IPS-15b (cell line): Measurements from ENCODE around the gene BABAM2.

Source experiments
- H3K27me3 ChIP-seq: one replicate; pipeline ENCODE4 v1.6.1; 2013; ENCODE audit warnings: low read length; ENCODE audit not compliant: control insufficient read depth, insufficient read depth
- H3K36me3 ChIP-seq: one replicate; pipeline ENCODE4 v1.6.1; 2013; ENCODE audit warnings: low read length; ENCODE audit not compliant: control insufficient read depth, insufficient read depth
- H3K4me1 ChIP-seq: one replicate; pipeline ENCODE4 v1.6.1; 2013; ENCODE audit warnings: mild to moderate bottlenecking, low read length; ENCODE audit not compliant: control insufficient read depth, insufficient read depth
- H3K4me3 ChIP-seq: one replicate; pipeline ENCODE4 v1.5.1; 2013; ENCODE audit warnings: low read depth, low read length
- H3K9ac ChIP-seq: one replicate; pipeline ENCODE4 v1.6.1; 2013; ENCODE audit warnings: low read depth, mild to moderate bottlenecking, low read length
- H3K9me3 ChIP-seq: one replicate; pipeline ENCODE4 v1.6.1; 2013; ENCODE audit warnings: mild to moderate bottlenecking, low read length; ENCODE audit not compliant: control insufficient read depth, insufficient read depth

Gene BABAM2

GRCh38 chr2:28336982-28337627, 446.6 kb downstream of the BABAM2 start:
- no peaks in the 10 kb centered on the region for H3K4me1 ChIP-seq
- no peaks in the 10 kb centered on the region for H3K36me3 ChIP-seq
- no peak overlapping the region for H3K4me3 ChIP-seq
- H3K9me3 ChIP-seq, result no peaks in the 10 kb centered on the region
- no peak overlapping the region for H3K9ac ChIP-seq
- no peaks in the 10 kb centered on the region for H3K27me3 ChIP-seq

DNA sequence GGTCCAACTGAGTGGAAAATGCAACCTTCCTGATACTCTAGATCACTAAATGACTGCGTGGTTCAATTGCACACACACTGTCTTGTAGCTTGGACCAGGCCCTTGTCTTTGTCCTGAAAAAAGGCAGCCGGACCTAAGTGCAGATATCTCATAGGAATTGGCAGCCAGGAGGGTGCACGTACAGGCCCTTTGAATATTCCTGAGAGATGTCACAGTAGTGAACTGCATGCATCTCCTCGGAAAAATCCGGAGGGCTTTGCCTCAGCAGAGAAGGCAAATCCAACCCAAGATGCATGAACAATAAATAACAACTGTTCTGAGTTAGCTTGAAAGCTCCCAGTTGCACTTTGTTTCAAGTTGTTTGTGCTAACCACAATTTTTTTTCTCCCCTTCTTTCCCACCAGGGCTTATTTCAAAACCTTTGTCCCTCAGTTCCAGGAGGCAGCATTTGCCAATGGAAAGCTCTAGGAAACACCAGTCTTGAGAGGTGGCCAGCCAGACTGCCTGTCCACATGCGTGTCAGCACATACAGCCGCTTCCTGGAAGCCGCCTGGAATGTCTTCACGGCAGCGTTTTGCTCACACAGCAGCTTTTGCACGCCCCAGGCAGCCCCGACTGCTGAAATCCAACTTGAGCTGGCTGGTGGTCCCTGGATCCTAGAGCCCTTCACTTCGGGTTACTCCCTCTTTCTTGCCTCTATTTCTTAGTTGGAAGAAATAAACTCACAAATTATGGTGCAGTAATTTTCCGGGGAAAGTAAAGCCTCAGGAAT, 447.7 kb downstream of the BABAM2 start:
- H3K4me1 ChIP-seq, result peaks cover 8% of the 10 kb centered on the region
- no peak overlapping the region for H3K9ac ChIP-seq
- no peak overlapping the region for H3K4me3 ChIP-seq
- no peaks in the 10 kb centered on the region for H3K36me3 ChIP-seq
- no peaks in the 10 kb centered on the region for H3K9me3 ChIP-seq
- no peaks in the 10 kb centered on the region for H3K27me3 ChIP-seq

DNA sequence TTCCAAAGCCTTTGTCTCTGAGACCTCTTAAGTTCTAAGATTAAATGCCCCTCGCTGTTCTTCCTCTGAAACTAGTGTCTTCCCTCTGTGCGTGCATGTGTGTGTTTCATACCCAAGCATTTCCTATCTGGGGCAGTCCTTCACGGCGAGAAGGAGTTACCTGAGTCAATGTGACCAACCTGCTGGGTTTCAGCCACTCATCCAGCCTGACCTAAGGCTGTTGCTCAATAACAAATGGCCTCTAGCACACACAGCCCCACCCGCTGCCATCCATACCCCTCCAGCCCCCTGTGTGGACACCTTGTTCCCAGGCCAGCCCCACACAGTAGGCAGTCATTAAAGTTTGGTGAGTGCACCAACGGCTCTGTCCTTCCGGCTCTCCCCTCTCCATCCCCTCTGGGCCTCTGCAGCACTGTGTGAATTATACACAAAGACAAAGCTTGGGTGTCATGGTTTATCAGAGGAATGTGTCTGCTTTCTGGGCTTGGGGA, 448.3 kb downstream of the BABAM2 start:
- Histone ChIP-seq H3K9ac (no peak overlapping the region), H3K4me1 (peaks cover 8% of the 10 kb centered on the region), H3K36me3 (no peaks in the 10 kb centered on the region), H3K27me3 (no peaks in the 10 kb centered on the region), H3K9me3 (no peaks in the 10 kb centered on the region), H3K4me3 (no peak overlapping the region)

- Histone ChIP-seq H3K9me3 (no peaks in the 10 kb centered on the region), H3K4me1 (peaks cover 8% of the 10 kb centered on the region), H3K36me3 (no peaks in the 10 kb centered on the region), H3K9ac (no peak overlapping the region), H3K4me3 (no peak overlapping the region), H3K27me3 (no peaks in the 10 kb centered on the region)
Observed at GRCh38 chr2:28339516-28340175, 449.1 kb downstream of the BABAM2 start.

DNA sequence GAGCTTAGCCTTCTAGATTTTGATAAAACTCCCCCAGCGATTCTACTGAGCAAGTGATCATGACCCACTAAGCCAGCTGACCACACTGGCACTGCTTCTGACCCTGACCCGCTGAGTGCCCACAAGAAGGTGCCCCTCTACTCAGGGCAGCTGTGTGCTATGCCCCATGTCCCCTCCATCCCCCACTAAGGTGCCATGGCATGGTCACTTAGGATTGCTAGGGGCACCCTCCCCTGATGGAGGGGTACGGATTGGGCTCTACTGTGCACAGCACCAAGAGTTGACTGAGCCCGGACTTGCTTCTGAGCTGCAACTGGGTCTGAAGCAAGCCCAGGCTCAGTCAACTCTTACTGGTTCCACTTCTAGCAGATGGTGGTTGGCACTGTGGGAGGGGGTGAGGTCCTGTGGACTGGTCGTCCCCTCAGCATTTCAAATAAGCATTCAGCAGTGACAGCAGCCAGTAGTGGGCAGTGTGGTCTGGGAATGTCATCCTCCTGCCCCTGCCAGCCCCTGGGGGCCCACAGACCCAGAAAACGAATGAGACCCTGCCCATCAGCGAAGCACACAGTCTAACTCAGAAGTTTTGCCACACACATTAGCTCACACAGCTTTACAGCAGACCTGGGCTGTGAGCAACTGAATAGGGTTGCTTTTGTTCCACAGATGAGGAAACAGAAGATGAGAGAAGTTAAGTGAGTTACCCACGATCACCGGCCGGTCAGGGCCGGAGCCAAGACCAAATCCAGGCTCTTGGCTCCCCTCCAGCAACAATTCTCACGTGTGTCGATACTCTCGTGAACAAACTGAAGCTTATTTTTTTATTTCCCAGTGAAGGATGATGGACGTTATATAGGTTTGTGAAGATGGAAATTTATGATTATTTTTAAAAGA, 450.0 kb downstream of the BABAM2 start:
- no peak overlapping the region for H3K4me3 ChIP-seq
- no peaks in the 10 kb centered on the region for H3K9me3 ChIP-seq
- no peaks in the 10 kb centered on the region for H3K27me3 ChIP-seq
- peaks cover 8% of the 10 kb centered on the region for H3K4me1 ChIP-seq
- no peaks in the 10 kb centered on the region for H3K36me3 ChIP-seq
- H3K9ac ChIP-seq, result no peak overlapping the region

GRCh38 chr2:28341208-28341891, 450.8 kb downstream of the BABAM2 start:
- Histone ChIP-seq H3K27me3 (no peaks in the 10 kb centered on the region), H3K9ac (no peak overlapping the region), H3K4me1 (peaks cover 8% of the 10 kb centered on the region), H3K9me3 (no peaks in the 10 kb centered on the region), H3K36me3 (no peaks in the 10 kb centered on the region), H3K4me3 (no peak overlapping the region)

GRCh38 chr2:28342081-28342967, 451.8 kb downstream of the BABAM2 start:
- no peaks in the 10 kb centered on the region for H3K9me3 ChIP-seq
- no peaks in the 10 kb centered on the region for H3K36me3 ChIP-seq
- peaks cover 8% of the 10 kb centered on the region for H3K4me1 ChIP-seq
- H3K27me3 ChIP-seq, result no peaks in the 10 kb centered on the region
- H3K9ac ChIP-seq, result no peak overlapping the region
- no peak overlapping the region for H3K4me3 ChIP-seq

DNA sequence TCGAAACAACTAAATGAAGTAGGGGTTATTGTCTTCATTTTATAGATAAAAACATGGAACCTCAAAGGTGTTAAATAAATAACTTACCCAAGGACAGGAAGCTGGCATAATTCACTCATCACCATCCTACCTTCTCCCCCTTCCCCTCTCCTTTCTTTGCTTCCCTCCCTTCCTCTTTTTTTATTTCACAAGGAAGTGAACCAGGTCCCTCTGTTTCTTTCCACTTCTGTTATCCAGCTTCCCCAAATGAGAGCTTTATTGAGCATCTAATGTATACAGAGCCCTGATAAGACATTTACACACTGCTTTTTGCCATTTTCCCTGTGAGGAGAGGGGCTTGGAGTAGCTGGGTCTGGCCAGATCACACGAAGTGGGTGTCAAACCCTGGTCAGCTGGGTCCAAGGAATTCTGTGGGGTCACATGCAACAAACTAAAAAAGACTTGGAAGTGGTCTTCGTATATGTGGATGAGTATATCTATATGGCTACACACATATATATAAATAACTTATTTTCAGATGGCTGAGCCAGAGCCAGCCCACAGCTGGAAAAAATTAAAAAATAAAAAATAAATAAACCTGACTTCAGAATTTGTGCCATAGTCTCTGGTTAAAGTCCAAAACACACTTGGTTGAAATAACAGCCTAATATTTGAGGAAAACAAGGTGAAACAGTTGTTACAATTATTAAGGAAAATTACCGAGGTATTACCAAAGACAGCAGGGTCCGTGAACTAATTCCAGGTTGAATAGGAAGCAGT, 452.8 kb downstream of the BABAM2 start:
- H3K9me3 ChIP-seq, result no peaks in the 10 kb centered on the region
- no peaks in the 10 kb centered on the region for H3K36me3 ChIP-seq
- peaks cover 8% of the 10 kb centered on the region for H3K4me1 ChIP-seq
- H3K9ac ChIP-seq, result no peak overlapping the region
- H3K27me3 ChIP-seq, result no peaks in the 10 kb centered on the region
- H3K4me3 ChIP-seq, result no peak overlapping the region

DNA sequence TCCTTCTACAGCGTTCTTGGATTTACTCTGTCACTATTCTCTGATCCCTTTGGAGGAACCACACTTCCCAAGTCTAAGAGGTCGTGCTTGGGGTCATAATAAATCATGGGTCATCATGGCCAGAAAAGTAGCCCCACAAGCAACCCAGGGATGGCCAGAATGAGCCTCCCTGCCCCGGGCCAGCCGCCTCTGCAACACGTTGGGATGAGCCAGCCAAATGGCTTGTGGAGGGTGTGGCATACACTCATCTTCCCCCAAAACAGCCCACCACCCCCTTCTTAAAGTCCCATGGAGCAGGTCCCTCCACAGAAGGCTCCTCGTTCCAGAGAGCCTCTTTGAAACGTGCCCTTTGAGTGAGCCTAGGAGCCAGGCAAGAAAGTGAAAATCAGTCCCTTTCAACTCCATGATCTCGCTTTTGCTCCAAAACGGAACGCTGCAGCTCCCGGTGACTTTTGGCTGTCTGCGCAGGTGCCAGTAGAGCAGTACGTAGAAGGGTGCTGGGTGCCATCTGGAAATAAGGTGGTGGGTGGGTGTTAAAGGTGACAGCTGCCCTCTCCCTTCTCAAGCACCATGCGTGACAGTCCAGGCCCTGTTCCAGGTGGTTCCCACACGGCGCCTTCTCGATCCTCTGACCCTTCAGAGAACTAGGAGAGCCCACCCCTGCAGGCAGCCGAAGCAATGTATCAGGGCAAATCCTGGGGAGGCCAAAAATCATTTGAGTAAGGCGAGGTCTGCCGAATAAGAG, 453.6 kb downstream of the BABAM2 start:
- H3K4me1 ChIP-seq, result peaks cover 8% of the 10 kb centered on the region

More for the DNA sequence above, 453.6 kb downstream of the BABAM2 start:
- H3K9ac ChIP-seq, result no peak overlapping the region
- no peaks in the 10 kb centered on the region for H3K9me3 ChIP-seq
- H3K27me3 ChIP-seq, result no peaks in the 10 kb centered on the region
- H3K4me3 ChIP-seq, result no peak overlapping the region
- H3K36me3 ChIP-seq, result no peaks in the 10 kb centered on the region
